NCI-H2196 (cell line): ENCODE measurements around the gene ECE1.
"Not testable (repeated sequence)": the region's sequence is repeated elsewhere in the genome, so short reads cannot be mapped to it uniquely, and the experiment has no call there.

Experiments
- DNase-seq: peaks from one replicate; lab custom pipeline; 2025; ENCODE audit not compliant: unreplicated experiment; lab: John Stamatoyannopoulos, UW

The ECE1 gene

DNA sequence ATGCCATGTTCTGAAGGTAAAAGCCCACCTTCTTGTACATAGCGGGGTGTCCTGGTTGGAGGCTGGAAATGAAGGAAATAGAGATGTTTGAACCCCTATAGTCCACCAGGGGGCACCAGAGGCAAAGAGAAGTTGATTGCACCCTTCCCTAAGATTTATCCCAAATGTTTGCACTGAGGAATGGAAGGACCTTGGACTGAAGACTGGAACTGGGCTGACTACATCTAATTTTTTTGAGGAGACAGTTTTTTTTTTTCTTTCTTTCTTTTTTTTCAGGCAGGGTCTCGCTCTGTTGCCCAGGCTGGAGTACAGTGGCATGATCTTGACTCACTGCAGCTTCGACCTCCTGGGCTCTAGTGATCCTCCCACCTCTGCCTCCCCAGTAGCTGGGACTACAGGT, 58.2 kb downstream of the ECE1 start:
- peak; percentile 61 for DNase-seq

DNA sequence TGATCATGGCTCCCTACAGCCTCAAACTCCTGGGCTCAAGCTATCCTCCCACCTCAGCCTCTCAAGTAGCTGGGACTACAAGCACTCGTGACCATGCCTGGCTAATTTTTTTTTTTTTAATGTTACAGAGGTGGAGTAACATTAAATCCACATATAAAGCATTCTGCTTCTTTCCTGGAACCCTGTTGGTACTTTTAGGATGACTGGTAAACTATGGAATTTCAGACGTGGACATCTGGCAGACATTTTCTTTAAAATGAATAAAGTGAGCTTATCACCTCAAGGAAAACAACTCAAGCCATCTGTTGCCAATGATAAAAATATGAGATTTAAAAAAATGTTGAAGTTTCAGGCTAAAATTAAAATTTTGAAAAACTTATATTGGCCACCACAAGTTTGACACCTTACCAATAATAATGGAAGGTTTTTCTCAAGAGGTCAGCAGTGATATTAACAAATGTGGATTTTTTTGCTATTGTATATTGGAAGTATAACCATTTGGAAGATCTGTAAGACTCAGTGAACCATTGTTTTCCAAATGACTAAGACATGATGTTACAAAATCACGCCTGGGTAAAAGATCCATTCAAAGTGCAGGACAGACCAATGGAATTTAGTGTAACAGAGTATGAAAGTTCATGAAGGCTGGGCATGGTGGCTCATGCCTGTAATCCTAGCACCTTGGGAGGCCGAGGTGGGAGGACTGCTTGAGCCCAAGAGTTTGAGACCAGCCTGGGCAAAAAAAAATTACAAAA, 60.8 kb downstream of the ECE1 start:
- no peak for DNase-seq

DNA sequence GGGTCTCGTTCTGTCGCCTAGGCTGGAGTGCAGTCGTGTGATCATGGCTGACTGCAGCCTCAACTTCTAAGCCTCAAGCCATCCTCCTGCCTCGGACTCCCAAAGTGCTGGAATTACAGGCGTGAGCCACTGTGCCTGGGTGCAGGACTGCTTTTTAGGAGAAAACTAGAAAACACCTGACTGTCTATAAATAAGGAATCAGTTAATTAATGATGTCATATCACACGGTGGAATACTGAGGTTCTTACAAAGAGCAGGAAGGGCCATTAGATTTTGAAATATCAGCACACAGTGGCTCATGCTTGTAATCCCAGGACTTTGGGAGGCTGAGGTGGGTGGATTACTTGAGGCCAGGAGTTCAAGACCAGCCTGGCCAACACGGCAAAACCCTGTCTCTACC, 62.0 kb downstream of the ECE1 start:
- DNase-seq: not testable (repeated sequence)

DNA sequence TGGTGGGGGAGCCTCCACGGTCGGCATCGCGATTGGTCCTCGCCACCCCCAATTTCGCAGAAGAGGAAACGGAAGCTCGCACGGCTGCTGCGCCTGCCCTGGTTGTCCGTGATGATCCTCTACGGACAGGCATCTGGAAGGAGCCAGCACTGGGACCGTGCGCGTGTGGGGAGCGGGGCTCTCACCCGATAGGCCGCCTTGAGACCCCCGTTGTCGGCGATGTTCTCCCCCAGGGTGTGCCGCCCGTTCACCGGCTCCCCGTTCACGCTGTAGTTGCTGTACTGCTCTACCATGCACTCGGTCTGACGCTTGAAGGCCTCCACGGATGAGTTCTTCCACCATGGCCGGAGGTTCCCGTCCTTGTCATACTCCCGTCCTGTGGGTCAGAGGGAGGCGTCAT, 65.2 kb downstream of the ECE1 start:
- no peak for DNase-seq

DNA sequence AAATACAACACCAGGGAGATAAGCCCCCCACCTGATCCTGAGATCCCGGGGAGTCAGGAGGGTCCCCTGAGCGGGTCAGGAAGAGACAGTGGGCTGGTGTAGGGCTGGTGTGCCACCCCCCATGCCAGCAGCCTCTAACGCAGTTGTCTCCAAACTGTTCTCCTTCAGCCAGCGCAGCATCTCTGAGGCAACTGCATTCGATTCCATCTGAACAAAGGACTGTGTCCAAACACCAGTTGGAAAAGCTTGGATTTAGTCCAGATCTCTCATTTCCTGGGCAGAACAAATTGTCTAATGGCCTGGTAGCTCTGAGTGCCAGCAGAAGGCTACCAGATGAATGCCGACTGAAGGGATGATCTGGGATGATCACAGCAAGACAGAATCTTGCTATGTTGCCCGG, 69.4 kb downstream of the ECE1 start:
- peak; percentile 42 for DNase-seq

DNA sequence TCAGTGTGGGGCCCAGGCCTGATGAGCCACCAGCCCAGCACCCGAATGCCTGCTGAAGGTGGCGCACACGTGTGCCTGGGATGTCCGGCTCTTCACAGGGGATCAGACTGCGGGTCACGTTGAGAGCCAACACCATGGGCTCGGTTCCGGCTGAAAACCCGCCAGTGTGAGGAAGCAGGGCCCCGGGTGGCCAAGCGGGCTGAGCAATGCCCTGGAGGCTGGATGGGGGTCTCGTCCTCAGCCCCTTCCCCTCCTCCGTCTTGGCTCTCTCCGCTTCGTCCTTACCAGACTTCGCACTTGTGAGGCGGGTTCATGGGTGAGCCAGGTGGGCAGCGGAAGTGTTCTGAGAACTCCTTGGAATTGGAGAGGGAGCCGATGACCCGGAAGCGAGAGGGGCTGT, 70.6 kb downstream of the ECE1 start:
- DNase-seq: no peak

DNA sequence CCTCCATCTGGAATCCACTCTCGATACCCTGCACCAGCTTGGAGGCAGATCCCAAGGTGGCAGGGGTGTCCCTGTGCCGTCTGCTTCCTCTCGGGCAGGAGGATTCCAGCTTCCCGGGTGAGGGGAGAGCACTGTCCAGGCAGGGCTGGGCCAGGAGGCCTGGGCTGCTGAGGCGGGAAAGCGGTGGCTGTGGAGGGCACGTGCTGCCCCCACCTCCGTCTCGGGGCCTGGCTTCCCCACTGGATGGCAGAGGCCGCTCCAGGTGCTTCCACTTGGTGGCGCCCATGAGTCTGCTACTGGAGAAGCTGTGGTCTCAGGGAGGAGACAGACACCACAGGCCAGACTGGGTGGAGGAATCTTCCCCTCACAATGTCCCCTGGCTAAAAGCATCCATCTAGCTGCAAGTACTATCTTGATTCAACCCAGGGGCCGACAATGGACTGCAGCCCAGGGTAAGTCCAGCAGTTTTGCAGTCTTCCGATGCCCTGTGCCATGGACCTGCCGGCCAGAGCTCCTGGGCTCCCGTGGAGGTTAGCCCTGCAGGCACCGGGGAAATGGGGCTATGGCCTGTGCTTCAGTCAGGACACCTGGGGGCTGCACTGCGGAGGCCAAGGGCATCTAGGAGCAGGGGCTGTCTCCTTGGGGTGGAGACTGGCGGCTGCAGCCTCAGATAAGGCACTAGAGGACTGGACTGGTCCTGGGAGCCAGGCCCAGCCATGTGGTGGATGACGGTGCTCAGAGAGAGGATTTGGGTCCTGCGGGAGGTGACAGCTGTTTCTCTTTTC, 72.3 kb downstream of the ECE1 start:
- peak; percentile 38 for DNase-seq

DNA sequence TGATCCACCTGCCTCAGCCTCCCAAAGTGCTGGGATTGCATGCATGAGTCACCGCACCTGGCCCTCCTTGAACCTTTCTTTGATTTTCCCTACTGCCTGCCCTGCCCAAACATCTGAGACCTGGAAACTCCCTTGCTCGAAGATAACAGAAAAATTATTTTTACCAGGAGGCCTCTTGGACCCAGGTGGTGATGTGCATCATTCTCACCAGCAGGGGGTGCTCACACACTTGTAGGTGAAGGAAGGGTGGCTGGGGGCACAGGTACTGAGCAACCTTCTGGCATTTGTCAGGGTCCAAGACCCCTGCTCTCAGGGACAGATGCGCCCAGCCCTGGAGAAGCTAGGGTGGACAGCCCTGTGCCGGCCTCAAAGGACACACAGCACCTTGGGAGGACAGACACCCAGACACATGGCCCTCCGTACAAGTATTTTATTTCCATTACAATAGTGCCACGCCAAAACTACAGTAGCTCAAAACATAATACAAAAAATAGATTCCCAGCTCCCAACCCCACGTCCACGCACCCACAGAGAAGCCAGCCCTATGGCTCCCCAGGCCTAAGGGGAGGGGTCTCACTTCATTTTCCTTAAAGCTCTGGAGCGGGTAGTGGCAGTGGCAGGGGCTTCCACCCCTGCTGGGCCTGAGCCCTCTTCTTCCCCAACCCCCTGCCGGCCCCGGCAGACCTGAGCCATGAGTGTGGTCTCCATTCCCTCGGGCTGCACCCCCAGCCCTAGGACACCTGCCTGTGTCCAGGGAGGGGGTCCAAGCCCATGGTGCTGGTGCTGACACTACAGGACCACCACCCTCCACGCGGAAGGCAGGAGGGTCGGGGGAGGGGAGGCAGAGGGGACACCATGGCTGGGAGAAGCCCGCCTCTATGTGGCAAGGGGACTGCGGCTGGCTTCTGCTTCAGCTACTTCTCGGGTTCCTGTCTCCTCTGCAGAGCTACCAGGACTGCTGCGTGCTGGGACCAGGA, 73.1 kb downstream of the ECE1 start:
- DNase-seq: peak; percentile 56

DNA sequence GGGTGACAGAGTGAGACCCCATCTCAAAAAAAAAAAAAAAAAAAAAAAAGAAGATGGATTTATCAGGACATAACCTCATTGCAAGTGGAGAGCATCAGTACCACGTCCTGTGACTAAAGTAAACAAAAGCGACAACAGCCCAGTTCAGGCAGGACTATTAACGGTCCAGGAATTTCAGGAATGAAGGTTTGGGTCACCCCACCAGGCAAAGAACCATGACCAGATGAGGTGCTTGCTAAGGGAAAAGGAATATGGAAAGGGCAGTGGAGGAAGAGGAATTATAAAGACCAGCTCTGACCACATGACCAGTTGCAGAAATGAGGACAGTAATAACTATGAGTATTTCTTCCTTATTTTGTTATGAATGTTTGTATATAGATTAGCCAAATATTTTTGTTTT, 78.1 kb downstream of the ECE1 start:
- DNase-seq: no peak

DNA sequence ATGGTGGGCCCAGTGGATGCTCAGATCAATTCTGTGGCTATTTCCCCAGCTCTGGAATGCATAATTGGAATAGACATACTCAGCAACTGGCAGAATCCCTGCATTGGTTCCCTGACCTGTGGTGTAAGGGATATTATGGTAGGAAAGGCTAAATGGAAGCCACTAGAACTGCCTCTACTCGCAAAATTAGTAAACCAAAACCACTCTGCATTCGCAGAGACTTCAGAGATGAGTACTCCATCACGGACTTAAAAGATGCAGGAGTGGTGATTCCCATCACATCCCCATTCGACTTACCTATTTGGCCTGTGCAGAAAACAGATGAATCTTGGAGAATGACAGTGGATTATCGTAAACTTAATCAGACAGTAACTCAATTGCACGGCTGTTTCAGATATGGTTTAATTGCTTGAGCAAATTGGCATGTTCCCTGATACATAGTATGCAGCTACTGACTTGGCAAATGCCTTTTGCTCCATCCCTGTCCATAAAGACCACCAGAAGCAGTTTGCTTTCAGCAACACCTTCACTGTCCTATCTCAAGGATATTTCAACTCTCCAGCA, 82.0 kb downstream of the ECE1 start:
- DNase-seq: not testable (repeated sequence)

DNA sequence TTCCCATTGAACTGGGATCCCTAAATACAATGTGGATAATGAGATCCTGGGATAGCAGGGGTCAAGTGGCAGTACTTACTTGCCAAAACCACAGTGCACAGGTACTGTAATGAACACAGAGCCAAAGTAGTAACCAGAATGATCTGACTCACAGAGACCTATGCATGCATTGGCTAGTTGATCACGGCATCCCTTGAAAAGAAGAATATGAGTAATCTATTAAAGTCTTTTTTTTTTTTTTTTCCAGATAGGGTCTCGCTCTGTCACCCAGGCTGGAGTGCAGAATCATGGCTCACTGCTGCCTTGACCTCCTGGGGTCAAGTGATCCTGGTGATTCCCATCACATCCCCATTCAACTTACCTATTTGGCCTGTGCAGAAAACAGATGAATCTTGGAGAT, 84.1 kb downstream of the ECE1 start:
- DNase-seq: no peak

DNA sequence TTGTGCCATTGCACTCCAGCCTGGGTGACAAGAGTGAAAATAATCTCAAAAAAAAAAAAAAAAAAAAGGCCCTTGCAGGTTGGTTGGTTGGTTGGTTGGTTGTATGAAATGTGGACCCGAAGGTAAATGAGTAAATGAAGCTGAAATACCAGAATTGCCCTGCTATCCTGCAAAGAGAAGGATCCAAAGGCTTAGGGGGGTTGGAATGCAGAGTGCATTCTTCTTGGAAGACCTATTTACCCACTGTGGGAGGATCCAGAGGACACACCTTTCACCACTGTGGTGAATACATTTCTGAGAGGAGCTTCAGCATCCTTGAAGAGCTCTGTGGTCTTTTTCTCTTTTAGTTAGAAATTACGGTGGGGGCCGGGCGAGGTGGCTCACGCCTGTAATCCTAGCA, 84.8 kb downstream of the ECE1 start:
- no peak for DNase-seq

DNA sequence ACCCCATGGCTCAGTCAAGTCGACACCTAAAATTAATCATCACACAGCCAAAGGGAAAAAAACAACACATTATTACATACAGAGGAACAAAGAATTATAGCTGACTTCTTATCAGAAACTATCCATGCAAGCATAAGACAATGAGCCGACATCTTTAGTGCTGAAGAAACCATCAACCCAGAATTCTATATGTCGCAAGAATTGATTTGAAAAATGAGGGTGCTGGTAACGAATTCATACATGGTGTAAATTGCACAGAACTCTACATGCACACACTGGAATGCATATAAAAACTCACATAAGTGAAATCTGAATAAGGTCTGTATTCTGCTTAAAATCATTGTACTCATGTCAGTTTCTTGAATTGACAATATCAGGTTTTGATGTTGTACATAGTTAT, 88.6 kb downstream of the ECE1 start:
- DNase-seq: no peak

DNA sequence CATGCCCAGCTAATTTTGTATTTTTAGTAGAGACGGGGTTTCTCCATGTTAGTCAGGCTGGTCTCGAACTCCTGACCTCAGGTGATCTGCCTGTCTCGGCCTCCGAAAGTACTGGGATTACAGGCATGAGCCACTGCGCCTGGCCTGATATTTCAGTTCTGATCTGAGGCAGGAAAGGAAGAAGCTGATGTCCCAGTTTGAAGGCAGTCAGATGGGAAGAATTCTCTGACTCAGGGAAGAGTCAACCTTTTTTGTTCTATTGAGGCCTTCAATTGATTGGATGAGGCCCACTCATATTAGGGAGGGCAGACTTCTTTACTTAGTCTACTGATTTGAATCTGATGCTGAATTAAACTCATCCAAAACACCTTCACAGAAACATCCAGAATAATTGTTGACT, 89.0 kb downstream of the ECE1 start:
- DNase-seq: not testable (repeated sequence)

DNA sequence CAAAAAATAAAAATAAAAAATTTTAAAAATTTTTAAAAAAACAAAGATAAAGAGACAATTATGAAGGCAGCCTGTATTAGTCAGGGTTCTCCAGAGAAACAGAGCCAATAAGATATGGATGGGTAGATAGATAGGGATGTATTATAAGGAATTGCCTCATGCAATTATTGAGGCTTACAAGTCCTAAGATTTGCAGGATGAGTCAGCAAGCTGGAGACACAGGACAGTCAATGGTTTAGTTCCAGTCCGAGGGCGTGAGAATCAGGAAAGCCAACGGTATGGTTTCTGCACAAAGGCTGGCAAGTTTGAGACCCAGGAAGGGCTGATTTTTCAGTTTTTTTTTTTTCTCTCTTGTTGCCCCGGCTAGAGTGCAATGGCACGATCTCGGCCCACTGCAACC, 89.5 kb downstream of the ECE1 start:
- DNase-seq: no peak

DNA sequence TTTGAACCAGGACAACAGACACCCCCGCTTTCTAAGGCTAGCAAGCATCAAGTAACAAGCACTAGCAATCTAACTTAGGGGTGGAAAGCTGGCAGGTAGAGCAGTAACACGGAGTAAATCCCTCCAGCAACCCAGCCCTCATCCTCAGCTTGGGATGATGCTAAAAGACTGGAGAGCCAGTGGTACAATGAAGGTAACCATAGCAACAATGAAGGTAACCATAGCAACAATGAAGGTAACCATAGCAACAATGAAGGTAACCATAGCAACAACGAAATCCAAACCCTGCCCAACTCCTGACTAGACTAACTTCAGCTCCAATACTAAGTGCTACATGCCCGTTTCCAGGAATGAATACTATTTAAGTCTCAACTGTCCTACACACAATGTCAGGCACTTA, 91.3 kb downstream of the ECE1 start:
- DNase-seq: no peak

DNA sequence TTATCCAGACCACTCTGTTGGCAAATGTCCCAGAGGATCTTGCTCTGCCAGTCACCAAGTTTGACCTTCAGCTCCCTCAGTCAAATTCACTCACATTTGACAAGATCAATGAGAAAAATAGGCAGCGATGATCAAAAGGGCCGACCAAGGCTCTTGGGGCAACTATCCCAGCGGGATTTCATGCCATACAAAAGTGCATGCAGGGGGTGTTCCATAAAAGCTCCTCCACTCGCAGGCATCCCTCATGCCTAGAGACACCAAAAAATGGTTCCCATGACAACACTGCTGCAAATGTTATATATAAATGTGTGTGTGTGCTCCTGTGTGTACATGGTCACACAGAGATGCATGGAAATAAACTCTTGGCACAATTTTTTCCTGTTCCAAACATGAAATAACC, 97.4 kb downstream of the ECE1 start:
- DNase-seq: no peak

DNA sequence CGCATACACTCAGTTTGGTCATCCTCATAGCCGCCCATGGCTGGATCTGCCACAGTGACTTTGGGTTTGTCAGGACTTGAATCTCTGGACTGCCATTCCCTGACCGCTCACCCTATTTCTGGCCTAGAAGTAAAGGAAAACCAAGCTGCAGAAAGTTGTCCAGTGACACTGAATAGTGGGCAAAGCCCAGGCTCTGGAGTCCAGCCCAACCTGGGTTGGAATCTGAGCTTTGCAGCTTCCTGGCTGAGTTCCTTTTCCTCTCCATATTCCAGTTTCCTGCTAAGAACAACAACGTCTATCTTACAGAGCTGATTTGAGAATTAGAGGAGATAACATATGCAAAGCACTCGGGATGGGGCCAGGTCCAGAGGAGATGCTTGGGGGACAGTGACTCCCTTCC, 98.0 kb downstream of the ECE1 start:
- DNase-seq: no peak

DNA sequence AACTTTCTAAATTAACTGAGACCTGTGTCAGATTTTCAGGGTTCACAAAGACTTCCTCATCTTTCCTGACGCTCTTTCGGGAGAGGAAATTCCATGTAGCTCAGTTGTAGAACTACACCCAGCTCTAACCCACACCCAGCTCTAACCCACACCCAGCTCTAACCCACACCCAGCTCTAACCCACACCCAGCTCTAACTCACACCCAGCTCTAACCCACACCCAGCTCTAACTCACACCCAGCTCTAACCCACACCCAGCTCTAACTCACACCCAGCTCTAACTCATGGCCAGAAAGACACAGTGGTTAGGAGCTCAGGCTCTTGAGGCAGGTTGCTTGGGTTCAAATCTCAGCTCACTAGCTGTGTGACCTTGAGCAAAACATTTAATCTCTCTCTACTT, 99.5 kb downstream of the ECE1 start:
- DNase-seq: not testable (repeated sequence)

DNA sequence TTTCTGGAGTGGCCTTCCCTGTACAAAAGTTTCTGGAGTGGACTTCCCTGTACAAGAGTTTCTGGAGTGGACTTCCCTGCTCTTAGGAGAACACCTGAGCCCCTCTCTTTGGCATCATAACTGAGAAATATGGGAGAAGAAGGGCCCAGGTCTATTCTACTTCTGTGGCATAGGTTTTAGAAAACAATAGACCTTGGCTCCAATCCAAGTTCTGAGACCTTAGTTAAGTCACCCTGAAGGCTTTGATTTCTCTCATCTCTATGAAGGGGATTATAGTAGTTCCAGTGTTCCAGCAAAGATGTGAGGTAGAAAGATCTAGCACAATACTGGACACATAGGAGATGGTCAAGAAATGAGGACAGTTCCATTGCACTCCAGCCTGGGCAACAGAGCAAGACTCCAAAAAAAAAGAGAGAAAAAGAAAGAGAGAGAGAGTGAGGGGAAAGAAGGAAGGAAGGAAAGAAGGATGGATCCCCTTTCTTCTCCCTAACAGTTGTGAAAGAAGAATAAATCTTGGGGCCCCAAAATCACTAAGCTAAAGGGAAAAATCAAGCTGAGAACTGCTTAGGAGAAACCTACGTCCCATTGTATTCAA, 100.3 kb downstream of the ECE1 start:
- peak; percentile 32 for DNase-seq

DNA sequence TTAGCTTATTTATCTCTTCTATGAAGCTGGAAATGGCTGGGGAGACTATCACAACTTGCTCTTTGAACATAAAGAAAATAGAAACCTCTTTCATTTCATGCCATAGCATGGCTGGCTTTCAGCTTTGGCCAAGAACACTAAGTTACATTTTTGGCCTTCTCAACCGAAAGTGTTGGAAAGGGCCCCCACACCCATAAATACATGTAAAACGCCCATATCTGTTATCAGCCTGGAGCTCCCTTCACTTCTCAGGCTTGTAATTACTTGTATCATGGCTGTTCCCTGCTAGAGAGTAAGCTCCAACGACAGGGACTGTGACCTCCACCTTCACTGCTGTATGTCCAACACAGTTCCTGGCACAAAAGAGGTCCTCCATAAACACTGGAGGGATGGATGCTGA, 100.8 kb downstream of the ECE1 start:
- no peak for DNase-seq
